ENCODE data around the gene RFXANK.
"Not testable (repeated sequence)": the region's sequence is repeated elsewhere in the genome, so short reads cannot be mapped to it uniquely, and the experiment has no call there.

RFXANK gene, protein sequence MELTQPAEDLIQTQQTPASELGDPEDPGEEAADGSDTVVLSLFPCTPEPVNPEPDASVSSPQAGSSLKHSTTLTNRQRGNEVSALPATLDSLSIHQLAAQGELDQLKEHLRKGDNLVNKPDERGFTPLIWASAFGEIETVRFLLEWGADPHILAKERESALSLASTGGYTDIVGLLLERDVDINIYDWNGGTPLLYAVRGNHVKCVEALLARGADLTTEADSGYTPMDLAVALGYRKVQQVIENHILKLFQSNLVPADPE

DNA sequence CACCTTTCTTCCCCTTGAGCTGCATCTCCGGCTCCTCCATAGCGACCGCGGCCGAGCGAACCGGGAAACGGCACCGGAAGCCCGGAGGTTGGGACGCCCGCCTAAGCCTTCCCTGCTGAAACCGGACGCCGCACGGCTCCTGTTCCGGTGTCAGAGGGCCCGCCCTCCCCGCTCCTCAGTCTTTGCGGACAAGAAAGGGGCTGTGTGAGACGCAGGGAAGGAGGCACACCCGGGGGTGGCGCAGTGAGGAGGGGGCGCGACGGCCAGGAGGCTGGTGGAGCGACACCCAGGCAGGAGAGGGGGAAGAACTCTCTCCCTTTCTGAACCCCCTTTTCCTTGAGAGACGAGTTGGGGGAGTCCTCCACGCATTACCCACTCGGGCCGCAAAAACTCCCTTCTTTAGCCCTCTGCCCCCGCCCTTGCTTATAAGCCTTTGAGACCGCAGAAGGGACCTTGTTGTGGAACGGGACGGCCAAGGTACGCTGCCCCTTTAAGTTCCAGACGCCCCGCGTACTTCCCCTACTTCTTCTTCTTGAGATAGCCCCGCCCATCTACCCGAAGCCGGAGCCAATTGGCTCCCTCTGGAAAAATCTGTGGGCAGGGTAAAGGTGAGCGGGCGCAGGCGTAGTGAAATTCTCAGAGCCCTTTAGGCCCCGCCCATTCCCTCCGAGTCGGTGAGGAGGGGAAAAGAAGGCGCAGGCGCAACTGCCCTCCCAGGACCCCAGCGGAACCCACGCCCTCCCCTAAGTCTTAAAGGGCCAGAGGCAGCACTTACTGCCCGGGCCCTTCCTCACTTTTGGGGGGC is at the start of gene RFXANK, which contains the start of gene BORCS8:
Gene RFXANK (plus strand): TSS at position 181 of the 805 bp plus-strand sequence. CDS start 1,689 bp downstream, outside the sequence.
Gene BORCS8 (minus strand): TSS at position 75 of the 805 bp plus-strand sequence. CDS start 35 bp downstream, at position 40.
- DNase-seq (ENCODE audit: extremely low spot score, insufficient read length, low read depth) (peak; percentile 92), FAIRE-seq (peak; percentile 100)

DNA sequence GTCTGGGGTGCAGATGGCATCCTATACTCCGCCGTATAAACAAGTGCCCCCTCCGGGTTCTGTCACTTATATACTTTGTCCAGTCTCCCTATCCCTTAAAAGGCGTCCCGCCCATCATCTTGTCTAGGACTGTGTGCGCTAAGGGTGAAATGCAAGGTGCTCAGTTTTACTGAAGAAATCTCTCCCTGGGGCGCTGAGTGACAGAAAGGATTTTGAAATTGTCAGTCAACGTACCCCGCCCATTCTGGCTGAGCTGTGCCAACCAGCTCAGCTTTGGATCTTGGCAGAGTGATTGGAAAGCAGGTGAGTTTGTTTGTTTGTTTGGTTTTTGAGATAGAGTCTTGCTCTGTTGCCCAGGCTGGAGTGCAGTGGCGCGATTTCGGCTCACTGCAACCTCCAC is 49.7 kb upstream of the RFXANK start:
- no peak for FAIRE-seq
- no peak for DNase-seq (ENCODE audit: extremely low spot score, insufficient read length, low read depth)

- FAIRE-seq: no peak
- DNase-seq (ENCODE audit: extremely low spot score, insufficient read length, low read depth): no peak
Observed at GRCh38 chr19:19145281-19145680, 46.8 kb upstream of the RFXANK start.

DNA sequence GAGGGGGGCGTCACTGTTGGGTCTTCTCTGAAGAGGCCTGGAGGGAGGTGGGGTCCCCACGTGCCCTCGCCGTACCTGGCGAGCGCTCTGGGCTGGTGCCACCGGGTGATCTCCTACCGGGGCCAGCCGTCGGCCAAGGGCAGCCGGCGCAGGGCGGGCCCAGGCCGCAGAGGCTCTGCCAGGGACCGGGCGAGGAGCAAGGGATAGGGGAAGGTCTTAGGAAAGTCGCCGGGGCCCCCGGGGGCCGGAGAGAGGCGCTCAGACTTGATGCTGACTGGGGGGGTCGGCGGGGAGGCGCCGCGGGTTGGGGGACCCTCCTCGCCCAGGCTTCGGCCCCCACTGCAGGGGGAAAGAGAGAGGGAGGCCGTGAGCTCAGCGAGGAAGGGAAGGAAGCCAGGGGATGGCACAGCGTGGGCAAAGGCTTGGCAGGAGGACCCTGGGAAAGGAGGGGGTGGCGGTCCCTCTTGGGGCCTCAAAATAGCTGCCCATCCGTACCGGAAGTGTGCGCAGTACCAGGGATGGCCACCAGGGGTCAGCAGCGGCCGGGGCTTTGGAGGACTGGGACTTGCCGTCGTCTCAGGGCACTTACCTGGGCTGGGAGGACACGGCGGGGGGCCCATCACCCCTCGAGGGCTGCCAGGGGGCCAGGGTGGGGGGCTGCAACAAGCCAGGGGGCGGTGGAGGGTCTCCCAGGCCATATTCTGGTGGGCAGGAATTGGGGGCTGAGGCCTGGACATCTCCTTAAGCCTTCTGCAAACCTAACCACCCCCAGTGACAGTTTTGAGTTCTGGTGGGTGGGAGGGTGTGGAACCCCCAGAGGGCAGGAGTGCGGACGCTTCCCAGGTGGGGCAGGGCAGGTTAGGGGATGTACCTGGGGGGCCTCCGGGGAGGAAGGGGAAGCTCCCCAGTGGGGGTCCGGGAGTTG is 46.1 kb upstream of the RFXANK start:
- peak; percentile 75 for FAIRE-seq
- peak; percentile 62 for DNase-seq (ENCODE audit: extremely low spot score, insufficient read length, low read depth)

GRCh38 chr19:19146865-19147264 is 45.2 kb upstream of the RFXANK start:
- DNase-seq (ENCODE audit: extremely low spot score, insufficient read length, low read depth) (no peak), FAIRE-seq (no peak)

GRCh38 chr19:19147344-19147743 is 44.7 kb upstream of the RFXANK start:
- no peak for DNase-seq (ENCODE audit: extremely low spot score, insufficient read length, low read depth)
- FAIRE-seq: no peak

- DNase-seq (ENCODE audit: extremely low spot score, insufficient read length, low read depth); FAIRE-seq: not testable (repeated sequence)
Observed at GRCh38 chr19:19148504-19148903, 43.6 kb upstream of the RFXANK start.

- FAIRE-seq (no peak), DNase-seq (ENCODE audit: extremely low spot score, insufficient read length, low read depth) (no peak)
Observed at GRCh38 chr19:19149435-19149834, 42.6 kb upstream of the RFXANK start.

GRCh38 chr19:19151418-19151817 is 40.6 kb upstream of the RFXANK start:
- no peak for DNase-seq (ENCODE audit: extremely low spot score, insufficient read length, low read depth)
- peak; percentile 56 for FAIRE-seq

GRCh38 chr19:19152668-19153384 is 39.2 kb upstream of the RFXANK start:
- DNase-seq (ENCODE audit: extremely low spot score, insufficient read length, low read depth) (no peak), FAIRE-seq (no peak)

GRCh38 chr19:19154768-19155494 is 37.1 kb upstream of the RFXANK start:
- no peak for DNase-seq (ENCODE audit: extremely low spot score, insufficient read length, low read depth)
- peak; percentile 12 for FAIRE-seq

- DNase-seq (ENCODE audit: extremely low spot score, insufficient read length, low read depth): peak; percentile 49
- peak; percentile 92 for FAIRE-seq
Observed at GRCh38 chr19:19155495-19156219, 36.4 kb upstream of the RFXANK start.

GRCh38 chr19:19157808-19158207 is 34.2 kb upstream of the RFXANK start:
- DNase-seq (ENCODE audit: extremely low spot score, insufficient read length, low read depth): no peak
- no peak for FAIRE-seq

DNA sequence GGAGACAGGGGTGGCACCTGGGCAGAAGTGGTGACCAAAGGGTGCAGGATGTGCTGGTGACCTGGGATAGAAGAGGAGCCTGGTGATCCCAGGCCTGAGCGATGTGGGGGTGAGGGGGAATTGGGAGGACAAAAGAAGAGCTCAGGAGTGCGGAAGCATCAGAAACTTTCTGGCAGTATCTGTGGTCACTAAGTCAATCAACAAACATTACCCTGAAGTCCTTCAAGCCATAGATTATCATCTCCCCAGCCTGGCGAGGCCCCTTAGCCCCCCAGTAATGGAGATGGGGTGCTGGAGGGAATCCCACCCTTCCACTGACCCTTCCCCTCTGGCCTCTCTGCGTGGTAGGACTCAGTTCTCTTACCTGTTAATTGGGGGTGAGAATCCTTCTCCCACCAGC is 32.5 kb upstream of the RFXANK start:
- DNase-seq (ENCODE audit: extremely low spot score, insufficient read length, low read depth): no peak
- FAIRE-seq: no peak

DNA sequence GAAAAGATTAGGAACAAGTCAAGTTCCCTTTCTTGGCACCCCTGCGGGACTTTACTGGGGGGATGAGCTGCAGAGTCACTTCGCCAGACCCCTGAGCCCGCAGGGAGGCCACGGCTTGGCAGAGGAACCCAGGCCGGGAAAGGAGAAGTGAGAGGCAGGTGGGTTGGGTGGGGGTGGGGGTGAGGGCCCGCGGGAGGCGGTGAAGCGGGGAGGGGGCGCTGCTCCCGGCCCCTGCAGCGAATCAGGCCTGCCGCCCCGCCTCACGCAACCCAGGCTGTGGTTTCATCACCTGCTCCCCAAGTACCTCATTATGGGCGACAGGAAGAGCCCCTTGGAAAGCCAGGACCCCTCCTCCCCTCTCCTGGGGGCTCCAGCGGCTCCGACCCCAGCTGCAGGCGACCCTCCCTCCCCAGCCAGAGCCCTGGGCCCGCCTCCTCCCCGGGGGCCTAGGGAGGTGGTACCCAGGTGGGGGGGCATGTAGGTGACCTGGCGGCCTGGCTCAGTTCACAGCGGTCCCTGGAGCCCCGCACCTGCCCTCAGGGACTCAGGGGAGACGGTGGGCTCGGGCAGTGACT is 31.5 kb upstream of the RFXANK start:
- FAIRE-seq (no peak), DNase-seq (ENCODE audit: extremely low spot score, insufficient read length, low read depth) (no peak)

DNA sequence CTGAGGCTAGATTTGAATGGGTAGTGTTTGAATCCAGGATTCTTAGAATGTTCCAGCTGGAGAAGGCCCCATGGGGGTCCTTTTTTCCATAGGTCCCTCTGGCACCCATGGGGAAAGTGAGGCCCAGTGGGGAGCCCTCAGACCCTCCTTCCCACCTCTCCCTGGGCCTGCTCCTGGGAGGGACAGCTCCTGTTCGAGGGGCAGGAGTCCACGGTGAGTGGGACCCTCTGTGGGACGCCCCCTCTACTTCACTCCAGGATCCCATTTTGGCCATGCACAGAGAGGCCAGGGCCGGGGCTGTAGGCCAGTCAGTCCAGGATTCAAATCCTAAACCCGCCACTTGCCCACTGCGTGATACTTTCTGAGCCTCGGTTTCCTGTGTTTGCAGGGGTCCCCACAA is 29.6 kb upstream of the RFXANK start:
- DNase-seq (ENCODE audit: extremely low spot score, insufficient read length, low read depth): no peak
- FAIRE-seq: no peak

- no peak for FAIRE-seq
- no peak for DNase-seq (ENCODE audit: extremely low spot score, insufficient read length, low read depth)
Observed at GRCh38 chr19:19165396-19165795, 26.7 kb upstream of the RFXANK start.

DNA sequence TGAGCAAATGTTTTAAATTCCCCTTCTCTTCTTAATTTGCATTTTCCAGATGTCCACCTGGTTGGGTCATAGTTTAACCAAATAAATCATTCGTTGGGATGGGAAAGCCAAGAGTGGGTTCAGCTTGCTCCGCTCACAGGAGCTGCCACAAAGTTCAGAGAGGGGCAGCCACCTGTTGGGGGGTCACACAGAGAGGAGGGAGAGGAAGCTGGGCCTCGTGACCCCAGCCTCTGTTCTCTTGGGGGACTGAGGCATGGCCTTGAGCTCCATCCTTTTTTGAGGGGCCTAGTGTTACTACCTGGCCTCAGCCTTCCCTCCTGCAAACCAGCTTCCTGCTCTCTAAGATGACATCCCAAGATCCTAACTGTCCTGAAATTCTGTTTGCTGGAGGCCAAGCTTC is 24.4 kb upstream of the RFXANK start:
- FAIRE-seq (no peak), DNase-seq (ENCODE audit: extremely low spot score, insufficient read length, low read depth) (no peak)

Measured in GM18507 (cell line).